ENCODE measurements around the gene KIAA0513.
"Not testable (repeated sequence)": the region's sequence is repeated elsewhere in the genome, so short reads cannot be mapped to it uniquely, and the experiment has no call there.

The KIAA0513 gene

GRCh38 chr16:85028685-85029407 lies 1.3 kb downstream of the KIAA0513 start:
- DNase-seq (ENCODE audit: low read depth in 2 of 2) = peak in 1 of 2 donors; percentile 68

GRCh38 chr16:85029408-85029784 lies 1.8 kb downstream of the KIAA0513 start:
- no peak for DNase-seq (ENCODE audit: low read depth in 2 of 2)

DNA sequence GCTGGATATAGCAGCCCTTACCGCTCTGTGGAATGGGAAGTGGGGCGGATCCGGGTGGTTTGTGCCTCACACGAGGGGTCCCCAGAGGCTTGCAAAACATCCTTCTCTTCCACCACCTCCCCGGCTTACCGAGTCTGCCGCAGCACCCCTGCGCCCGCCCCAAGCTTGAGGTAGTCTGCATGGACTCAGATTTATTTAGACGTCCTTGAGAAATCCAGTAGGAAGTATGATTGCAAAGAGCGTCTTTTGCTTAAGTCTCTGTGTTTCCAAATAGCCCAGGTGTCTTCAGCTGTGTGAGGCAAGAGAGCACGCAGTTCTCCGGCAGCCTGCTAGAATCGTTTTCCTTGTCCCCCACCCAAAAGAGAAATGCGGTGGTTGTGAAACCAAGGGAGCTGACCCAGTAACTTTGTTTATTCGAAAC lies 2.4 kb downstream of the KIAA0513 start:
- DNase-seq (ENCODE audit: low read depth in 2 of 2) = no peak

- no peak for DNase-seq (ENCODE audit: low read depth in 2 of 2)
These were observed 3.9 kb downstream of the KIAA0513 start for GRCh38 chr16:85031451-85031850.

GRCh38 chr16:85032187-85032586 lies 4.6 kb downstream of the KIAA0513 start:
- not testable (repeated sequence) for DNase-seq (ENCODE audit: low read depth in 2 of 2)

DNA sequence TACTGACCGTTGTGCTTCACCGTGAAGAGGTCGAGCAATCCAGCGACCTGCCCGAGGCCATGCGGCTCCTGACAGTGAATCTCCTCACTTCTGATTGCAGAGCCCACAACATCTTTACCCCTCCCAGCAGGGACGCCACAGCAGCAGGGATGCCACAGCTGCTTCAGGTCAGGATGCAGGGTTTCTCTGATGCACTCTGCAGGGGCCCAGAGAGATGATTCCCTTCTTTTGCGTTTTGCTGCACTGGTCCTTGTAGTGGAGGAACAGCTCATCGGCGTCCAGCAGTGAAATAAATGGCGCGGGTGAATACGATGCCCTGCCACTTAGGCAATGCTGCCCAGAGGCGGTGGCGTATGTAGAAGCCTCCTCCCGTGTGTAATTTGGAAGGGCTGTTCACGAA lies 5.6 kb downstream of the KIAA0513 start:
- DNase-seq (ENCODE audit: low read depth in 2 of 2) = no peak

- DNase-seq (ENCODE audit: low read depth in 2 of 2) = no peak
These were observed 7.2 kb downstream of the KIAA0513 start for GRCh38 chr16:85034591-85035433.

DNA sequence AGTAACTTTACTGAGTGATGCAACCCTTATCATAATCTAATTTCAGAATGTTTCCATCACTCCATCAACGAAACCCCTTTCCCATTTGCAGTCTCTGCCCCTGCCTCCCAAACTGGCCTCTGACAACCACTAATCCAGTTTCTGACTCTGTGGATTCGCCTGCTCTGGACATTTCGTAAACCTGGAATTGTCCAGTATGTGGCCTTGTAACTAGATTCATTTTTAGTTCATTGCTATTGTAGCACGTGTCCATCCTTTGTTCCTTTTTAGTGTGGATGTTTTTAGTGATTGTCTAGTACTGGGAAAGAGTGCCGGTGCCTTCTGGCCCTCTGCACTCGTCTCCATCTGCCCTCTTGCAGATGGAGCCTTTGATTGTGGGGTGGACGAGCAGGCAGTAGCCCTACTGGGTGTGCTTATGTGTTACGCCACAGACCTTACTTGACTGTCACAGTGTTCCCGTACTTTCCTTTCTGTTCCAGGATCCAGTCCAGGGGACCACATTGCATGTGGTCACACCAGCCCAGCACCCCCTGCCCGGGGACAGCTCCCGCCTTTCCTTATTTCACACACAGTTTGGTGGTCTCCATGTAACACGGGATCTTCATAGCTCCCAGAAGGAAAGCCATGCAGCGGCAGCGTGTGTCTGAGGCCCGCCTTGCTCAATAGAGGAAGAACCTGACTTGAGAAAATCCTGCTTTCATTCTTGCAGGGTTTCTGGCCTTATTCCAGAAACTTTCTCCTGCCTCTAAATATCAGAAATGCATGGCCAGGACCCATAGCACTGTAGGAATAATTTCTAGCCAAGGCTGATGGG lies 8.8 kb downstream of the KIAA0513 start:
- DNase-seq (ENCODE audit: low read depth in 2 of 2) = no peak

DNA sequence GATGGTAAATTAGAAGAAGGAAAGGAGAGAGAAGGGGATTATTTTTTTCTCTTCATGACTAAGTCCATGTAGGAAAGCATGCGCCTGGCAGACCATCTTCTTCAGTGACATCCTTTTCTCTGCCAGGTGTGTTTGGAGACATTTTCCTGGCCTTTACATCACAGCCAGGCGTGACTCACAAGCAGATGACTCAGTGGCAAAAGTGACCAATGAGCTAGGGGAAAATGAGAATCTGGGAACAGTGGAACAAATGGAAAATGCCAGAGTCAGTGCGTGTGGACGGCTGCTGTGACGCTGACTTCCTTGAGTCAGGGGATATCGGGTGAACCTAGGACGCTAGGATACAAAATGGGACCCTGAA lies 9.4 kb downstream of the KIAA0513 start:
- DNase-seq (ENCODE audit: low read depth in 2 of 2) = no peak

DNA sequence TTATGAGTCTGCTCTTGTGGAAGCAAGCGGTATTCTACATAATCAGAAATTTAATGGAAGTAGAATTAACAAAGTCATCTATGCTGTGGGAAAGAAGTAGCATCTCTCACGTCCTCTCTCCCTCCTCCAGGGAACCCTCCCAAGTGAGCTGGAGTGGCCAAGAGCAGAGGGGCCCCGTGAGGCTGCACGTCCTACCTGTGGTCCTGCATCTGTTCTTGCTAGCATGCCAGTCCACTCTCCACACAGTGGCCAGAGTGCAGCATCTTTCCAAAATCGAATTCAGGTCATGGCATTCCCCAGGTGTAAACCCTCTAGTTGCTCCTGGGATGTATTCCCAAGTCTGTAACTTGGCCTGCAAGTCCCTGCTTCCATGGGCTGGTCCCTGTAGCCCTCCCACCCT lies 10.1 kb downstream of the KIAA0513 start:
- DNase-seq (ENCODE audit: low read depth in 2 of 2) = no peak

DNA sequence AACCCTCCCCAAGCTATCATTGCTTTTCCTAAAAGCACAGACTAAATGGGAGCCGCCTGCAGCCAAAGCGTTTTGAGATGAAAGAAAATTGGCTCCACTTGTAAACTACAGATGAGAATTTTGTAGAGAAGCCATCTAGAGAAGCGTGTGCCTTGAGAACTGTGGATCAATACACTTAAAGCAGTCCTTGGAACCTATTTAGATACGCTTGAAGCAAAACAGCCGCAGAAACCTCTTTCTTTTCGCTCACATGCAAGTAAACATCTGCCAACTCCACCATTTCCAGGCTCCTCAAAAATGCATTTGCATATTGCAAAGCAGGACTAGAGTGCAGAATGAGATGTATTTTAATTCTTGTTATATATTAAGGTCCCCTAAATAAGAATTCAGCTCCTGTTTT lies 13.1 kb downstream of the KIAA0513 start:
- DNase-seq (ENCODE audit: low read depth in 2 of 2) = no peak

- no peak for DNase-seq (ENCODE audit: low read depth in 2 of 2)
These were observed 13.9 kb downstream of the KIAA0513 start for GRCh38 chr16:85041219-85042166.

DNA sequence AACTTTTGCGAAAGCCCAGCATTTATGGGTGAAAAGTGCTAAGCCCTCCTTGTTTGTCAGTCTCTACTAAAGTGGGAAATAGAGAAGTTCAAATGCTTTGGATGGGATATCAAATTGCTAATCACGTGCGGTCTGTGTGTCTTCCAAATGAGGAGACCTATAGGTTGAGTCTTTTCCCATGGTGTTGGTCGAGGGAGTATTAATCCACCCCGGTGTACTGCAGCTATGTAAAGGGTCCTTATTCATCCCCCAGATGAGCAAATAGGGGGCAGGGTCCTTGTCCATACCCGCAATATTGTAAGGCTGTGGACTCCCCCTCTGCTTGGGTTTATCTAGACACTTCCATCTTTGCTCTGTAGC lies 14.6 kb downstream of the KIAA0513 start:
- DNase-seq (ENCODE audit: low read depth in 2 of 2) = no peak

DNA sequence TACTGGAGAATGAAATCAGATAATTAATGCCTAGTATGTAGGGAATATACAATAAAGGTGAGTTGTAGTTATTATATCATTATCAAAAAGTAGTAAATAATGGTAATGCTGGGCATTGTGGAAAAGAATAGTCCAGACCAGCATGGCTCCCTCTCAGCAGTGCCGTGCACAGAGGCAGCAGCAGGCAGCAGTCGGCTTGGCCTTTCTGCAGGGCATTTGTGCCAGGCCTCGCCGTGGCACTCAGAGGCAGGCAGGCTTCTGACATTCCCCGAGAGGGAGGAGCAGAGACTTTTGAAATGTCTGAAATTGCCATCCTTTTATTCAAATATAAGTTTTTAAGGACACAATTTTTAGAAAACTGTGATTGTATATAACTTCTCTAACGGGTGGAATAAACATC lies 15.0 kb downstream of the KIAA0513 start:
- DNase-seq (ENCODE audit: low read depth in 2 of 2) = no peak

DNA sequence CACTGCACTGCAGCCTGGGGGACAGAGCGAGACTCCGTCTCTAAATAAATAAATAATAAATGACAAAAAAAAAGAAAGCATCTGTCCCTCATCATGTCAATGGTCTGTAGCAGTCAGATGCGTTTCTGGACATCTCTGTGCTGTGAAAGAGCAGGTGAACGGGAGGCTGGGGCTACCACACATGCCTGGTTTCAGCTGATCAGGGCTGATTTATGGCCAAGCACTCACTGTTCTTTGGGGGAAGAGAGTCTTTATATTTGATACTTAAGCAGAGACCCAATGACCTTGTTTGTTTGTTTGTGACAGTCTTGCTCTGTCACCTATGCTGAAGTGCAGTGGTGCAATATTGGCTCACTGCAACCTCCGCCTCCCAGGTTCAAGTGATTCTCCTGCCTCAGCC lies 17.5 kb downstream of the KIAA0513 start:
- DNase-seq (ENCODE audit: low read depth in 2 of 2) = no peak

- DNase-seq (ENCODE audit: low read depth in 2 of 2) = no peak
These were observed 18.3 kb downstream of the KIAA0513 start for GRCh38 chr16:85045641-85046471.

DNA sequence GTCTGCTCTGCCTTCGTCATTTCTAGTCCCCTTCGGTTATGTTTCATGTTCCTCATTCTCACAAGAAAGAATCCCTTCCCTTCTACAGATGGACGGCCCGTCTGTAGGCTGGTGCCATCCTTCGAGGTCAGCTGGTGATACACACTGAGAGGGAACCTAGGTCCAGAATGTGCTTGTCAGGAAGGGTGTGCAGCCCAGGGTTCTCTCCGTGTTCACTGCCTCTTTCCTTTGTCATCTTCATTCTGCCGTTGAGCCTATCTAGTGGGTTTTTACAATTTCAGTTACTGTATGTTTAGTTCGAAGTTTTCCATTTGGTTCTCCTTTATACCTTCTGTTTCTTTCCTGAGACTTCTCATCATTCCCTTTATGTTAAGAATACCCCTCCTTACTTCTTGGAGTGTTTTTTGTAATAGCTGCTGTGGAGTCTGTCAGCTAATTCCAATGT lies 18.9 kb downstream of the KIAA0513 start:
- no peak for DNase-seq (ENCODE audit: low read depth in 2 of 2)

- no peak for DNase-seq (ENCODE audit: low read depth in 2 of 2)
These were observed 19.6 kb downstream of the KIAA0513 start for GRCh38 chr16:85046931-85047866.

GRCh38 chr16:85047867-85048455 lies 20.4 kb downstream of the KIAA0513 start:
- DNase-seq (ENCODE audit: low read depth in 2 of 2) = no peak

Measured in stimulated activated CD8-positive, alpha-beta memory T cell treated with anti-CD3 and anti-CD28 coated beads, Interleukin-2, amount 100 ng/mL, for 48 hours (primary cell).